NCI-H345 (cell line): ENCODE data around the gene CD226.
A peak's percentile ranks its signal among the peaks of the same experiment; 100 is the strongest.
"Not testable (repeated sequence)": the region's sequence is repeated elsewhere in the genome, so short reads cannot be mapped to it uniquely, and the experiment has no call there.

Source experiments
- DNase-seq: peaks from one replicate; lab custom pipeline; 2025; lab: John Stamatoyannopoulos, UW

Gene CD226

DNA sequence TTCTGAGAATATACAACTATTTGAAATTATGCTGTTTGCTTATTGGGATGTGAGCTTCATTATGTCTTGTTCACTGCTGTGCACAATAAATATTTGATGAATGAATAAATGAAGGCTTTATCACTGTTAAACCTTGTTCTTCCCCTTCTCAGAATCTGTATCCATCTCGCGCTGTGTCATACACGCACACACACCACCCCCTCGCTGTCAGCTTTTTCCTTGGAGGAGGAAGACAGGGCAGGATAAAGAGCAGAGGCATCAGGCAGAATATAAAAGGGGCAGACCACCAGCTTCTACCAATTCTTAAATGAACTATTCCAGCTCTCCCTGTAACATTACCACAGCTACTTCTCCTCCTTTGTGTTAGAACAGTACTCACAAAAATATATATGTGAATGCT, 75.0 kb downstream of the CD226 start:
- no peak for DNase-seq

- DNase-seq = no peak
These were observed 76.3 kb downstream of the CD226 start for GRCh38 chr18:69871363-69871762.

DNA sequence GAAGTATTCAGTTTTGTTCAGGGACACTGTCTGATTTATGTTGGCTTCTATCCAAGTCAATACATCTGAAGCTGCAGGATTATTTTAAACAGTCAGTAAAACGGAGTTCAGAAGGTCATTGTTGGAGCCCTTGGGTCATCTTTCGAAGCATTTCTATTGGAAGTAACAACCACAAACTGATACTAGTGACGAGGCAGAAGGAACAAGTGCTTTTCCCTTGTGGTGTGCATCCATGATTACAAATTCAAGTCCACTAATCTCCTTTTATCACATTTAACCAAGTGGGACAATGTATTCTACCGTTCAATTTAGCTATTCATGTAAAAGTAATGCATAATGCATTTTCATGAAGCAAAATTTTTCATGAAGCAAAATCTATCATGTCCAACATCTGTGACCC, 76.9 kb downstream of the CD226 start:
- DNase-seq = no peak

- no peak for DNase-seq
These were observed 81.5 kb downstream of the CD226 start for GRCh38 chr18:69866212-69866611.

- no peak for DNase-seq
These were observed 81.9 kb downstream of the CD226 start for GRCh38 chr18:69865776-69866175.

DNA sequence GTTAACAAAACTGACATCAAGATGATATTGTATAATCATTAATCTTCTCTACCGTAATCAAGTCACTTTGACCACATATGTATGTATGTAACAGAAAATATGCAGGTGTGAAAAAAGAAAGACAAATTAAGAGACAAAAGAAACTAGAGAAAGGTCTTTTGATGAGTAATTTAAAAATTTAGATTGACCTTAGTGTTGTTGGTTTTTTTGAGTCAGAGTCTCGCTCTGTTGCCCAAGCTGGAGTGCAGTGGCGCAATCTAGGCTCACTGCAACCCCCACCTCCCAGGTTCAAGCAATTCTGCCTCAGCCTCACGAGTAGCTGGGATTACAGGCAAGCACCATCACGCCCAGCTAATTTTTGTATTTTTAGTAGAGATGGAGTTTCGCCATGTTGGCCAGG, 82.9 kb downstream of the CD226 start:
- not testable (repeated sequence) for DNase-seq

DNA sequence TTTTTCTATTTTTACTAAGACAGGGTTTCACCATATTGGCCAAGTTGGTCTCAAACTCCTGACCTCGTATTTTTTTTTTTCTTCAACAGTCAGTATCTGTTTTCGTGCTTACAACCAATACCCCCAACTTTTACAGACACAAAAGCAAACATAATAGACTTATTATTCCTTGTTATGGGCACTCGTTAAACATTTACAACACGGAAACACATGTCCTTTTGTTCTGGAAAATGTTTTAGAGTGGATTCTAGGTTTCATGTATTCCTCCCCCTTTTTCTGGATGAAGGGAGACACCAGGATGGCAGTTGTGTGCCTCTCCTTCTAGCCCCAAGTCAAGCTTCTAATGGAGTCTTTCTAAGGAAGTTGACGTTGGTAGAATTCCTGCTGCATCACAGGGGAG, 88.8 kb downstream of the CD226 start:
- DNase-seq = no peak

- DNase-seq = no peak
These were observed 93.2 kb downstream of the CD226 start for GRCh38 chr18:69854455-69854854.

DNA sequence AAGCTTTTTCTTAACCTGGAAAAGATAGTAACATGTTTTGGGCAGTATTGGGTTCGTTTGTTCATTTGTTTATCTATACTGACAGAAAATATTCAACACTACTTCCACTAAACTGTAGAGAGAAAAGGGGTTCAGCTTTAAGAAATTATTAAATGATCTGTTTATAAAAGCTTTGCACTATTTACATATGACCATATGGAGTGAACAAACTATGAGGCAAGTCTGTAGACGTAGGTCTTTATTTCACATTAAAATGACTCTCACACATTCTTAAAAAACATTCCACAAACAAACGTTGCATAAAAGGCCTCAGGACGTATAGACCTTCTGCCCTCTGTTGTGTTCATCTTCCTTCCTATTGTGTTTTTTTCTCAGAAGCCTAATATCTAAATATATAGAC, 94.6 kb downstream of the CD226 start:
- DNase-seq = no peak

DNA sequence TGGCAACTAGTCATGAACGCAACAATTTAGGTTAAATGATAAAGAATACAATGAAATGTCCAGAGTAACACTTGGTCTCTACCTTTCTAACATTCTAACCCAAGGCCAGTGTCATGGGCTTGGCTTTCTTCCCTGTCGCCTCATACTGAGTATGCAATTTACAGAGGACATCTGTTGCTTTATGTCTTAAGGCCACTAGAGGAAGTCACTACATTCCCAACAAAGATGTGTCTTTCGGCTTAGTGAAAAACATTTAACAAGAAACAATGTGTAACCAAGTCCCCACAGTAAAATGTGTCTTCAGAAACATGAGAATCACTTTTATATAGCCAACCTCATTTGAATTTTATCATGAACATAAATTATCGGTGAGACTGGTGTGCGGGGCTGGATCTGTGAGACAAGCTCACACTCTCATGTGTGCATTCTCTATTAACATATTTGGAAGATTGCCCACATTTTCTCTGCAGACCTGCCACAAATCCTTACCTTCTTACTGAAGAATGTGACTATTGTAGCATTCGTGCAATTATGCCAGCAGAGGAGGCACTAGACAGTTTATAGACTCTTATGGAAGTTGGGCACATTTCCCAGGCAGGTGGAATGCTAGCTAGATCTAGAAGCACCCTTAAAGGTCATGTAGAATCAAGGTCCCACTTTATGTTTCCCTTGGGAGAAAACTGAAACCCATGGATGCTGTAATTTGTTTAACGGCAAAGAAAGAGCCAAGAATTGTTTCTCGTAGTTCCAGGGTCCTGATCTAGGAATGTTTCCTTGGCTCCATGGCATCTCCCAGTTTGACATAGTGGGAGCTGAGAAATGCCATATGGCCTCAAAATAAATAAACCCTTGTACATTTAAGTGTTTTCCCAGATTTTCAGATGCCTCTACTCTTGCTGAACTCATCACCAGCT, 101.8 kb downstream of the CD226 start:
- DNase-seq = peak; percentile 89

GRCh38 chr18:69844656-69845055, 103.0 kb downstream of the CD226 start:
- no peak for DNase-seq

GRCh38 chr18:69843015-69843414, 104.7 kb downstream of the CD226 start:
- no peak for DNase-seq

- no peak for DNase-seq
These were observed 106.6 kb downstream of the CD226 start for GRCh38 chr18:69841117-69841516.

- no peak for DNase-seq
These were observed 107.2 kb downstream of the CD226 start for GRCh38 chr18:69840445-69840844.

DNA sequence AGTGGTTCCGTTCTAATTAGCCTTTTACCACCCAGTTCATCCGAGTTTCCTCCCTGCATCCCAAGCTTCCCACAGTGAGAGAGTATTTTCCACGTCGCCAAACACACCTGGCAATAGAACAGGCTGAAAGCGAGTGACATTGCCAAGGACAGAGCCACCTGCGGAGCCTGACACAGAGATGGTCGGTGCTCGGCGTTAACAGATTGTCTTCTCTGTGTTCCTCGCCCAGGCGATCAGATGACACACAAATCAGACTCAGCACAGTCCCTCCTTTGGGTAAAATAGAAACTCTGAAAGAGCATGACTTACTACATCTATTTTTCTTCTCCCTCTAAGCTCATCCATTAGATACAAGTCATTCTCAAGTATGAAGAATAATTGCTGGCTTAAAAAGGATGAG, 107.7 kb downstream of the CD226 start:
- no peak for DNase-seq

DNA sequence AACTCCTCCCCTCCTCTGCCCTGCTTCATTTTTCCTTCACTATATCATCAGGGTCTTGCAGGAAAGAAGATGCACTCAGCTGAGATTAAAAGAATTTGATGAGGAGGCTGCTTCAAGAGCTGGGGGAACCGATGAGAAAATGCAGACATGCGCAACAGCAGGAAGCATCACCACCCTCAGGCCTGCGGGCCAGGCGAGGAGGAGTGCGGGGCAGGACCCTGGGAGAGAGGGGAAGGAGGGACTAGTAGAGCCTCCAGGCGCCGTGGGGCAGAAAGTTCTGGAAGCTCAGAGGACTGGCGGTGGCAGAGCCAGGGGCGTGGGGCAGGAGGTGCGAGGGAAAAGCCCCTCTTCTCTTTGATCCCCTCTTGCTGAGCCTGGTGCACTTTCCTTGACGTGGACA, 108.2 kb downstream of the CD226 start:
- DNase-seq = no peak

GRCh38 chr18:69838620-69839411, 108.9 kb downstream of the CD226 start:
- DNase-seq = no peak

DNA sequence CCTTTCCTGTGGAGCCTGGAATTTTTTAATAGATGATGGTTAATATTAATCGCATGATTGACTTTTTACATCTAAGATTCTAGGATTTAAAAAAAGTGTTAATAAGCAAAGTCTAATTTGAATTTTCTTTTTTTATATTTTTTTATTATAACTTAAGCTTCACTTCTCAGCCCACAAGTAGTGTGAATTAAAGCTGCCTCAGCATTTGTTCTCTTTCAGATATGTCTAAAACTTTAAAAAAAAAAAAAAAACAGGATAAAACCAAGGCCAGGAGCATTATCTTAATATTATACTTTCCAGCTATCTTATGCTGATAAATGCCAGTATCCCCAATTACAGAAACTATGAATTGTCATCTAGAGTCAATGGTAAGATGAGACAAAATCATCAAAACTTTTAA, 109.7 kb downstream of the CD226 start:
- DNase-seq = no peak

DNA sequence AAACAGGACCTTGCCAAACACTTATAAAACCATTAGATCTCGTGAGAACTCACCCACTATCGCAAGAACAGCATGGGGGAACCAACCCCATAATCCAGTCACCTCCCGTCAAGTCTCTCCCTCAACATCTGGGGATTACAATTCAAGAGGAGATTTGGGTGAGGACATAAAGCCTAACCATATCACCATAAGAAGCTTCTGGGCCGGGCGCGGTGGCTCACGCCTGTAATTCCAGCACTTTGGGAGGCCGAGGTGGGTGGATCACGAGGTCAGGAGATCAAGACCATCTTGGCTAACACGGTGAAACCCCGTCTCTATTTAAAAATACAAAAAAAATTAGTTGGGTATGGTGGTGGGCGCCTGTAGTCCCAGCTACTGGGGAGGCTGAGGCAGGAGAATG, 112.7 kb downstream of the CD226 start:
- DNase-seq = not testable (repeated sequence)

GRCh38 chr18:69830189-69830588, 117.5 kb downstream of the CD226 start:
- no peak for DNase-seq

- DNase-seq = no peak
These were observed 127.1 kb downstream of the CD226 start for GRCh38 chr18:69820538-69820937.

DNA sequence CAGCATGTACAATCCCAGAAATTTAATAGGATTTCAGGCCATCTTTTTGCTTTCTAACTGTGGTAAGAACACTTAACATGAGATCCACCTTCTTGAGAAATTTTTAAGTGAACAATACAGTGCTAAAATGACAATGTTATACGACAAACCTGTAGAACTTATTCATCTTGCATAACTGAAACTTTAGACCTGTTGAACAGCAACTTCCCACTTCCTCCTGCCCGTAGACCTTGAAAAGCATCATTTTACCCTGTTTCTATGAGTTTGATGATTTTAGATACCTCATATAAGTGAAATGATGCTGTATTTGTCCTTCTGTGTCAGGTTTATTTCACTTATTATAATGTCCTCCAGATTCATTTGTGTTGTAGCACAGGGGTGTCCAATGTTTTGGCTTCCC, 128.2 kb downstream of the CD226 start:
- no peak for DNase-seq

GRCh38 chr18:69817335-69817940, 130.2 kb downstream of the CD226 start:
- no peak for DNase-seq
